Measurements from ENCODE around the gene KIAA0319L.
"Not testable (repeated sequence)": the region's sequence is repeated elsewhere in the genome, so short reads cannot be mapped to it uniquely, and the experiment has no call there.

DNA sequence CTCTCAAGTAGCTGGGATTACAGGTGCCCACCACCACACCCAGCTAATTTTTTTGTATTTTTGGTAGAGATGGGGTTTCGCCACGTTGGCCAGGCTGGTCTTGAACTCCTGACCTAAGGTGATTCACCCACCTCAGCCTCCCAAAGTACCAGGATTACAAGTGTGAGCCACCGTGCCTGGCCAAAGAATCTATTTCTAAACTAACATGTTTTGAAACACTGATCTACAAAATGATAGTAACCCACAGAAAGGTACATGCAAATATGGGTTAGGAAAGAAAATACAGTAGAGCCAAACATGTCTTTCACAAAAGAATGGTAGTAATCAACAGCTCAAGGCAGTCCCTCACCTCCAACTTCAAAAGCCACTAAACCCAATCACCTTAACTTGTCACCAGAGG, 84.0 kb downstream of the KIAA0319L start:
- TF ChIP-seq, protein P1, sequence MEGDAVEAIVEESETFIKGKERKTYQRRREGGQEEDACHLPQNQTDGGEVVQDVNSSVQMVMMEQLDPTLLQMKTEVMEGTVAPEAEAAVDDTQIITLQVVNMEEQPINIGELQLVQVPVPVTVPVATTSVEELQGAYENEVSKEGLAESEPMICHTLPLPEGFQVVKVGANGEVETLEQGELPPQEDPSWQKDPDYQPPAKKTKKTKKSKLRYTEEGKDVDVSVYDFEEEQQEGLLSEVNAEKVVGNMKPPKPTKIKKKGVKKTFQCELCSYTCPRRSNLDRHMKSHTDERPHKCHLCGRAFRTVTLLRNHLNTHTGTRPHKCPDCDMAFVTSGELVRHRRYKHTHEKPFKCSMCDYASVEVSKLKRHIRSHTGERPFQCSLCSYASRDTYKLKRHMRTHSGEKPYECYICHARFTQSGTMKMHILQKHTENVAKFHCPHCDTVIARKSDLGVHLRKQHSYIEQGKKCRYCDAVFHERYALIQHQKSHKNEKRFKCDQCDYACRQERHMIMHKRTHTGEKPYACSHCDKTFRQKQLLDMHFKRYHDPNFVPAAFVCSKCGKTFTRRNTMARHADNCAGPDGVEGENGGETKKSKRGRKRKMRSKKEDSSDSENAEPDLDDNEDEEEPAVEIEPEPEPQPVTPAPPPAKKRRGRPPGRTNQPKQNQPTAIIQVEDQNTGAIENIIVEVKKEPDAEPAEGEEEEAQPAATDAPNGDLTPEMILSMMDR (IDR thresholded peaks at IDR 0.05; ENCODE audit: low read depth, low read length, poor library complexity, severe bottlenecking) = not testable (repeated sequence)
- not testable (repeated sequence) for TF ChIP-seq EZH2phosphoT487 (IDR thresholded peaks at IDR 0.05; ENCODE audit: borderline replicate concordance, low read length)

All from DOHH2 (cell line).